OCI-LY3 (cell line): ENCODE results near the gene CFAP45.

Experiments
- CTCF ChIP-seq: fragments of 200-600, 300-600 bp; sonication (generic); IDR thresholded peaks from 2 replicates; pipeline ENCODE4 v1.5.1; 2014; ENCODE audit warnings: antibody characterized with exemption, low read length, low read depth
- EZH2phosphoT487 ChIP-seq: fragments of 200-600 bp; shearing (Covaris generic); IDR thresholded peaks from 2 replicates; pipeline ENCODE4 v1.6.1; 2018; ENCODE audit warnings: antibody characterized with exemption, mixed run types, low read depth

- TF ChIP-seq CTCF (no peak), EZH2phosphoT487 (no peak)
Measured at GRCh38 chr1:159882527-159882862, 17.5 kb downstream of the CFAP45 start.
